Stimulated activated CD4-positive, alpha-beta T cell treated with anti-CD3 and anti-CD28 coated beads, Interleukin-1b, Interleukin-23, amount 100 ng/mL, for 4 hours (primary cell): ENCODE results near the gene PLCG1.

Source experiments
- DNase-seq, 2 donors: peaks; one replicate each; pipeline ENCODE4 v3.0.0-alpha.2; 2020; ENCODE audit warnings: low read depth in 2 of 2

Gene PLCG1

DNA sequence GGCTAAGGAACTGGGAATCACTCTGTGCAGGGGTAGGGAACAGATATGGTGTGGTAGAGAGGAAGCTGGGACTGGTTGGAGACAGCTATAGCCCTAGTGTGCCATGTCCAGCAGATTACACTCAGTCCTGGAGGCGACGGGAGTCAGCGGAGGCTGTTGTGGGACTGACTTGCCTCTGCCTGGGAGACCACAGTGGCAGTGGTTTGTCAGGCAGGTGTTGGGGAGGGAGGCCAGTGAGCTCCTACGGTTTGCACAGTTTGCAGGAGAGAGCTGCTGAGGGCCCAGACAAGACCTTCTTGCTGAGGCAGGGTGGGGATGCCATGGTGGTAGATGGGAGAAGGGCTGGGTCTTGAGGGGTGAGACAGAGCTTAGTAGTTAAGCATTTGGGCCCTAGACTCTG, 4.9 kb downstream of the PLCG1 start:
- no peak for DNase-seq

DNA sequence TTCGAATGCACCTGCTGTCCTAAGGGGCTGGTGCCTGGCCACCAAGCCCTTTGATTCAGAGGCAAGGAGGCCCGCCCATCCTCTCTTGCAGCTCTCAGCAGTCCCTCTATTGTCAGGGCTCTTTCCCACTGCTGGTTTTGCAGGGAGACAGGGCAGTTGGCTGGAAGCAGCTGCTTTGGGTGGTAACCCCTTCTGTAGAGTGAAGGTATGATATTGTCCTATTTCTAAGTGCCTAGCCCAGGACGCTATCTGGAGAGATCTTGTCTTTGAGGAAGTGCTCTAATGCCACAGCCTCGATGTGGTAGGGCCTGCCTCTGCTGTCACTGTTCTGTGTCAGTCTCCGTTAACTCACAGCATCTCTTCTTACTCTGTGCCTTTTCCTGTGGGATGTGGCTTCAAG, 5.6 kb downstream of the PLCG1 start:
- no peak for DNase-seq

DNA sequence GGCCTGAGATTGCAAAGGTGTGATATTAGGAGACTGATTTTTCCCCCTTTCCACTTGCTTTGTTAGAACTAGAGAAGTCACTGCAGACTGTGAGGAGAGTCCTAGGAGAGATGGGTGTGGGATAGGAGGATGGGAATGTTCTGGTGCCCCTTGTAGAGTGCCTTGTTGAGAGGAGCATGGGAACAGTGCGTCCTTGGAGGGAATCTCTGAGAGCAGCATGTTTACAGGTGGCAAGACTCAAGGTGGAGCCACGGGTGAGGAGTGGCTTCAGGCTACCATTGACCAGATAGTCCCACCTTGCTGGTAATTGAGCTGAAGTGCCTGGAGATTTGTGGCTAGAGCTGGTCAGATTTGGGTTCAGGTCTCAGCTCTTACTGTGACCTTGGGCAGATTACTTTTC, 6.0 kb downstream of the PLCG1 start:
- no peak for DNase-seq

DNA sequence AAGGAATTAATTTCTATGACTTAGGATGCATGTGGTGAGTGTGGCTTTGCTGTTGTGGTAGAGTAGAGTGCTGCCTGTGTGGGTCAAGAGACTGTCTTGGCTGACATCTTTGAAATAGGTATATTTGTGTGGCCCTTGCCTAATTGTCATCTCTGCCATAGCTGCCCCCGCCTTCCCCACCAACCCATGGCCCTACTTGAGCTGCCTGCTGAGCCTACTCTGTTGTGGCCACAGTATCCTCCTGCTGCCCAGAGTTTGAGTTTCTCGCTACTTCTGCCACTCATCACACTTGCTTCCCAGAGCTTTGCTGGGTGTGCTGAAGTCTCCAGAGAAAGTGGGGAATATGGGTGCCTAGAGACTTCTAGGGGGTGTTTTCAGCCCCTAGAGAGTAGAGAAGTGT, 8.0 kb downstream of the PLCG1 start:
- no peak for DNase-seq

DNA sequence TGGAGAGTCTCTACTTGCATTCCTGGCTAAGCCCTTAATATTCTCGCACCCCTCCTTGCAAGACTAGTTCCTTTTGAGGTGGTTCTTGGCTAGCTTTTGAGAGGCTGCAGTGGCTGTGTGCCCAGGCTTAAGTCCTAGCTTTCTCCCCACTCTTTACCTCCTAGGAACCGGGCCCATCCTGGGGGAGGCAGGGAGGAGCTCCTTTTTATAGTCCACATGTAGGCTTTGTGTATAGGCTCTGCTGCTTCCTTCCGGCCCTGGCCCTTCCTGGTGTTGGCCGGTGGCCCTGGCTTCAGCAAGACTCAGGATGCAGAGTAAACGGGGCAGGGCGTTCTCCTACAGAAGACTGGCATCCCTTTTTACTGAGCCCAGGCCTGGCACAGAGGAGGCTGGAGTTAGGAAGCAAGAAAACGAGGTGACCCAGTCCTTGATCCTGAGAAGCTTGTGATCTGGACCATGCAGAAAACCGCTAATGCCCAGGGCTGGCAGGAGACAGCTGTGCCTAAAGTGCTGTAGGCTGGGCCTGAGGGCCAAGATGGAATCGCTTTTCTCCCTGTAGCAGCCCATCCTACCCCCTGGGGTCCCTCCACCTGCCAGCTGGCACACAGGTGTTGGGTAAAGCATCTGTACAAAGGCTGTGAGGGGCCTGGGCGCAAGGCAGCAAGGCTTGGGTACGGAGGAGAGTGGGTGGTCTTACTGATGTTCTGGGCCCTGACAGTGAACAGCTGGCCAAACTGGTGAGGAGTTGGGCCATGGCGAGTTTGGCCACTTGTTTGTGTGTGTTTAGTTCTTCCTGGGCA, 8.7 kb downstream of the PLCG1 start:
- no peak for DNase-seq

DNA sequence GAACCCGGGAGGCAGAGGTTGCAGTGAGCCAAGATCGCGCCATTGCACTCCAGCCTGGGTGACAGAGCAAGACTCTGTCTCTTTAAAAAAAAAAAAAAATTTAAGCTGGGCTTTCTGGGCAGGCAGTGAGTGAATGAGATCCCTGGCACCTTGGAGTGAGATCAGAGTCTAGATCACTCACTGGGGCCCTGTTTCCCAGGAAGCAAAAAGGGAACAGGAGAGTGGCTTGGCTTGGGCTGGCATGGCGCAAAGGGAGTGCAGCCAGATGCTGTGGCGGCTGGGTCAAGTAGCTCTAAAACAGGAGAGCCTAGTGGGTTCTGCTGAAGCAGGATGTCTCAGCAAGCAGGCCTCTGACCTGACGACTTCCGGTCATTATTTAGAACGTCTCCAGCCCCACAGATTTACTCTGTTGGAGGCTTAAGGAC, 10.4 kb downstream of the PLCG1 start:
- no peak for DNase-seq

DNA sequence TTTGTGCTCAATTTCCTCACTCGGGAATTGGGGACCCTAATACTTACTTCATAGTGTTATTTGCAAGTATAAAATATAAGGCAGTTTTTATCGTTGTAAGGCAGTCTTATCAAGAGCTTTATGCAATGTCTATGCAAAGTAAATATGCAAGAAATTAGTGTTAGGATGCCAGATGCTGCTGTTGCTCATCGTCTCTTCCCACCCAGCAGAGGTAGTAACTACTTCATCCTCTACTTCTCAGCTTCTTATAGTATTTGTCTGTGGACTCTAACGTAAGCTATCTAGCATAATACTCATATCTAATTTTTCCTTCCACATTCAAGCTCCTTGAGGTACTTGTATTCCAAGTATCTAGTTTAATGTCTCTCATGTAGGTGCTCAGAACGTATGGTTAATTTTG, 11.6 kb downstream of the PLCG1 start:
- no peak for DNase-seq

DNA sequence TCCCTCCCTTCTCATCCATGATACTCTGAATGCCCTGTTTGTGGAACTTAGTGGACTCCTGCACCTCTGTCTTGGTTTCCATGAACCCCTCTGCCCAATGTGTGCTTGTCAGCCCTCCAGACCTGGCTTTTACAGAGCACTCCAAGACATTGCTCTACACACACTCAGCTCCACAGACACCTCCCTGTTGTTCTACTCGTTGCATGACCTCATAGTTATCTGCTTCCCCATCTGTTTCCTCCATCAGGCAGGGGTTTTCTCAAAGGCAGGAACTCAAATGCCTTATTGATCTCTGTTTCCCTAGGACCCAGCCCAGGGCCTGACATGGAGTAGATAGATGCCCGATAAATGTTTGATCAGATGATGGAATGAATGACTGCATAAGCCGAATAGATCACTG, 13.3 kb downstream of the PLCG1 start:
- DNase-seq: no peak

DNA sequence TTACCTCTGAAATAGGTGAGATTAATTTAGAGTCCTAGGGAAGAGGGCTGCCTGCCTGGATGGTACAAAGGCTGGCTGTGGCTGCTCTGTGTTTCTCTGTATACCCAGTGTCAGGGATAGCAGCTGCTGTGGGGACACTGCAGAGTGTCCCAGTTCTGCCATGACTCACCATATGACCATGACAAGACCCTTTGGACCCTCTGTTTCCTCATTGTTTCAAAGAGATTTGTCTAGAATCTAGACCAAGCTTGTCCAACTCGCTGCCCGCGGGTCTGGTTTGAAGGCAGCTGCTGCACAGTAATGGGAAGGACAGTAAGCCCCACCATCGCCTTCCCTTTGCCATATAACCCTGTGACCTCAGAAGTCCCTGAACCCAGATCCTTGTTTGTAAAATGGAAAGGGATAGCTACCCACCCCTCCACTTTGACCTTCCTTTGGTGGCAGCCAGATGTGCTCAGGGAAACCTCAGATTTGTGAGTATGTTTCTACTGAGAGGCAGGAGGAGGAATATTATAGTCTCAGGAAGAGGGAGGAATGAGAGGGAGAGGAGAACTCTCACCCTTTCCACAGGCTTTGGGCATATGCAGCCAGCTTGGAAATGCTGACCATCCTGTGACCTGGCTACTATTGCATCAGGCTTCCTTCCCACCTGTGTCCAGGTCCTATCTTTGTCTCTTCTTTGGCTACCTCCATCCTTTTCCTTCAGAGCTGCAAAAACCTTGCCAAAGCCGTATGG, 14.0 kb downstream of the PLCG1 start:
- DNase-seq: no peak

DNA sequence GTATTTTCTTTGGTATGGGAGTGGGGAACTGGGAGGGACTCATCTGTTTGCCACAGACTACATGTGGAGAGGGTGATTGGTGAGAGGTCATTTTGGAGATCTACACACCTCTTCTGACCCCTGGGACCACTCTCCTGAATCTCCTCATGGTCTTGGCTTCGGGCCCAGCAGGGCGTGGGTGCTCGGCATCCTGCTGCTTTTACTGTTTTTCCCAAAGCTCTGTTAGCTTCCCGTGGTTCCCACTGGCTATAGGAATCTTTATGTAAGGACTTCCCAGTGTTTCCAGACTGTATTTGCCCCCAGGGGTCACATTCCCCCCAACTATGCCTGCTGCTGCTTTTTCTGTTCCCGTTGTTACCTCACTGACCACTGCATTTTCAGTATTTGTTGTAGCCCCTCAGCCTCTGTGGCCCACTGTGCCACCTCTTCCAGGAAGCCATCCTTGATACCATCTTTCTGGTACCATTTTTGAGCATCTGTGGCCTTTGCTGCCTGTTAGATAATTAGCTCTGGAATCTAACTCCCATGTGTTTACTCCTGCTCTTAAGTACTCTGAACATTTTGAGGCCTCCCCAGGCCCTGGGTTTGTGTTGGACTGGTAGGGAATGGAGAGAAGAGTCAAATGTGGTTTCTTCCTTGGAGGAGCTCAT, 14.9 kb downstream of the PLCG1 start:
- DNase-seq: no peak

DNA sequence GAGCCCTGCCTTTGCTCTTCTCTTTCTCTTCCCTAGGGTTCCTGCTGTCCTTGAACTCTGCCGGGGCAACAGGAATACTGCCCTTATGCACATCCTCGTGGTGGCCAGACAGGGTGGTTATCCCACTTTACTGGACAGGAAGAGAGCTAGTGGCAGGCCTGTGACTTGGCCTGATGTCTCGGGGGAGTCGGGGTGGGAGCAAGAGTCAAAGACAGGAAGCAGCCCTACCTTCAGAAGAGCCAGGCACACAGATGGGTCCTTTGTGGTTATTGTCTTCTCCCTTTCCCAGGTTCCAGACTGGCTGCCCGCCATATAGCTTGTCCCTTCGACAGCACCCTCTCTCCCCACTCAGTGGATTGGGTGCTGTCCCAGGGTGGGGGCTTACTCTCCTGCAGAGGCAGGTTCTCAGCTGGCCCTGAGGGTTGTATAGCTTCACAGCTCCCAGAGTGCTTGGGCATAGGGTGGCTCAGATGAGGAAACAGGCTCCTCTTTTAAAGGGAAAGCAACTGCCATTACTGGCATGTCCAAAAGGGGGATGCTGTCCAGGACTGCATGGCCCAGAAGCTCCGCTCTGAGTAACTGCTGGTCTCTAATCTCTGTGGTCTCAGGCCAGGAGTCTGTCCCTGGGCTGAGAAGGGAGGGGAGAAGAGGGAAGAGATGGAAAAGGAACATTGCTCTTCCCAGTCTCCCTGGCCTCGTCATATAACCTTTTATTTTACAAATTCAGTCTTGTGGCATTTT, 17.3 kb downstream of the PLCG1 start:
- DNase-seq: no peak

DNA sequence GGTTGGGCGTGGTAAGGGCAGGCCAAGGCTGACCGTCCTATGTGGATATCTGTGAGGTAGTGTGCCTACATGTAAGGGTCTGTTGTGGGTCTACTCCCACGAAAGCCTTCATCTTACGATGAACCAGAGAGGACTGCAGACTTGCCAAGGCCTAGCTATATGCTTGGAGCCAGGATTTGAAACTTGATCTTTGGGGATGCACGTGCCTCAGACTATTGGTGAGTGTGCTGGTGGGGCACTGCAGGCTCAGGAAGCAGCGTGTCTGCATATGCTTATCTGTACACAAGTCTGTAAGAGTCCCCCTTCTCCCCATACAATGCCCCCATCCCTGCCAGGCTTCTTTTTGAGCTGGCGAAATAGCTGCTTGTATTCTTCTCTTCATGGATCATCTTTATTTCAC, 17.9 kb downstream of the PLCG1 start:
- DNase-seq: no peak

DNA sequence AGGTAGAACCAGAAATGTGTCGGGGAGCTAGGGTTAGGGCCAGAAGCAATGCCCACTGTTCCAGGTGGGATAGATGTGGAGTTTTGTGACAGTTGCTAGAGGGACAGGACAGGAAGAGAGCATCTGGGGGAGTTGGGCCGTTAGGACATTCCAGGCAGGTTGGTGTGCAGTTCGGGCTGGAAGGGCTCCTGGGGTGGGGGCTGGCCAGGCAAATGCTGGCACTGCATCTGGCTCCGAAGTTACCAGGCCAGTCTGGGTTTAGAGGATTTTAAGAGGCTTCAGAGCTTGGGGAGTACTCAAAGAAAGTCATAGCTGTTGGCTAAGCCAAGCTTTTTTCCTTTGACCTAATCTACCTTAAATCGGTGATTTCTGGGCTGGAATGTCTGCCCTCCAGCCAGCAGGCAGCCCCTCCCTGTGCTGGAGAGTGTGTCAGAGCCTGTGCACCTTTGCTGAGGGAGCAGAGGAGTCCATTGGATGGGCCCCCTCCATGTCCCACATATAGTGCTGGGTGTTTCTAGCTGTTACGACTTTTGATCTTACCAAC, 20.8 kb downstream of the PLCG1 start:
- DNase-seq: no peak

DNA sequence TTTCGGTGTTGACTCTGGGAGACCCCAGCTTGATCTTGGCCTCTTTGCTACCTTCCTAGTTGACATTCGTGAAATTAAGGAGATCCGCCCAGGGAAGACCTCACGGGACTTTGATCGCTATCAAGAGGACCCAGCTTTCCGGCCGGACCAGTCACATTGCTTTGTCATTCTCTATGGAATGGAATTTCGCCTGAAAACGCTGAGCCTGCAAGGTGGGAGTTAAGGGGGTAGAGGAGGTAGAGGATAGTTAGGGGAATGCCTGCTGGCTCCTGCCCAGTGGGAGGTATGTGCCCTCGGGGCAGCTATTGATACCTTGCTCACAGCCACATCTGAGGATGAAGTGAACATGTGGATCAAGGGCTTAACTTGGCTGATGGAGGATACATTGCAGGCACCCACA, 22.2 kb downstream of the PLCG1 start:
- no peak for DNase-seq

DNA sequence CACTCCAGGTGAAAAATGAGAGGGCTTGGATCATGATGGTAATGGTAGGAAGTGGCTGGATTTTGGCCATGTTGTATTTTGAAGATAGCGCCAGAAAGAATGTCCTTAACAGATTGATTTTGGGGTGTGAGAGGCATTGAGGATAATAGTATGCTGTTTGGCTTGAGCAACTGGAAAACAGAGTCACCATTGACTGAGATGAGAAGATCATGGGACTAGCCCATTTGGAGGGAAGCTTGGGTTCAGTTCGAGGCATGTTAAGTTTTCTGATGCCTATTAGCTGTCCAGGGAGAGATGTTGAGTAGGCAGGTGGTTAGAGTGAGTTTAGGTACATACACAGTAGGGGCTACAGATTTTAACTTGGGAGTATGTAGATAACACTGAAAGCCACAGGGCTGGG, 23.3 kb downstream of the PLCG1 start:
- no peak for DNase-seq

DNA sequence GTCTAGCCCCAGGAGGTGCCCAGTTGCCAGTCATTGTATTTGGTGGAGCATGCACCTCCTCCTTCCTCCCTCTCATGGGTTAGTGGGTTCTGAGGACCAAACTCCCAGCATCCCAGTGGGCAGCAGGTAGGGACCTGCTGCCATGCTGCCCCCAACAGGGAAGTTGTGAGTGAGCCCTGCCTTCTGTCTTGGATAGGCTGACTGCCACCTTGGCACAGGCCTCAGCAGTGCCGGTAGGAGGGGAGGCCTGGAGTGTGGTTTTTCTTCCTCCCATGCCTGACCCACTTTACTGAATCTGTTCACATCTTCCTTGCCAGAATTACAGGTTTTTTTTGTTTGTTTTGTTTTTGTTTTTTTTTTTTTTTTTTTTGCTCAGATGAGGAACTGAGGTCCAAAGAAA, 24.5 kb downstream of the PLCG1 start:
- DNase-seq: no peak

DNA sequence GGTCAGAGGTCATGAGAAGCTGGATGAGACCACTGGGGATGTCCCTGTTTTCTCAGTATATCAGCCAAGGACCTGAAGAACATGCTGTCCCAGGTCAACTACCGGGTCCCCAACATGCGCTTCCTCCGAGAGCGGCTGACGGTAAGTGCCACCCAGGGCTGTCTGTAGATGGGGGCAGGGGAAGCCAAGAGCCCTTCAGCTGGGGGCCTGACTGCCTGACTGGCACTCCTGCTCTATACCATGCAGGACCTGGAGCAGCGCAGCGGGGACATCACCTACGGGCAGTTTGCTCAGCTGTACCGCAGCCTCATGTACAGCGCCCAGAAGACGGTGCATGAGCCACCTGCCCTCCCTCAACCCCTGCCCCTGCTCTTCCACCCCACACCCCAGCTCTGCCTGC, 25.1 kb downstream of the PLCG1 start:
- DNase-seq: no peak

DNA sequence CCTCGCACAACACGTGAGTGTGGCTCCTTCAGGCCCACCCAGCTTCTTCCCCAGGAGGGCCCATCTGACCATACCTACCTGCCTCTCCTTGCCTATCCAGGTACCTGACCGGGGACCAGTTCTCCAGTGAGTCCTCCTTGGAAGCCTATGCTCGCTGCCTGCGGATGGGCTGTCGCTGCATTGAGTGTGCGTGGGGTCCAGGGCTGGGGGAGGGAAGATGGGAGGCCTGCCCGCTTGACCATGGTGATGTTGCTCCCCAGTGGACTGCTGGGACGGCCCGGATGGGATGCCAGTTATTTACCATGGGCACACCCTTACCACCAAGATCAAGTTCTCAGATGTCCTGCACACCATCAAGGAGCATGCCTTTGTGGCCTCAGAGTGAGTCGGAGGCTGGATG, 26.5 kb downstream of the PLCG1 start:
- DNase-seq: no peak

DNA sequence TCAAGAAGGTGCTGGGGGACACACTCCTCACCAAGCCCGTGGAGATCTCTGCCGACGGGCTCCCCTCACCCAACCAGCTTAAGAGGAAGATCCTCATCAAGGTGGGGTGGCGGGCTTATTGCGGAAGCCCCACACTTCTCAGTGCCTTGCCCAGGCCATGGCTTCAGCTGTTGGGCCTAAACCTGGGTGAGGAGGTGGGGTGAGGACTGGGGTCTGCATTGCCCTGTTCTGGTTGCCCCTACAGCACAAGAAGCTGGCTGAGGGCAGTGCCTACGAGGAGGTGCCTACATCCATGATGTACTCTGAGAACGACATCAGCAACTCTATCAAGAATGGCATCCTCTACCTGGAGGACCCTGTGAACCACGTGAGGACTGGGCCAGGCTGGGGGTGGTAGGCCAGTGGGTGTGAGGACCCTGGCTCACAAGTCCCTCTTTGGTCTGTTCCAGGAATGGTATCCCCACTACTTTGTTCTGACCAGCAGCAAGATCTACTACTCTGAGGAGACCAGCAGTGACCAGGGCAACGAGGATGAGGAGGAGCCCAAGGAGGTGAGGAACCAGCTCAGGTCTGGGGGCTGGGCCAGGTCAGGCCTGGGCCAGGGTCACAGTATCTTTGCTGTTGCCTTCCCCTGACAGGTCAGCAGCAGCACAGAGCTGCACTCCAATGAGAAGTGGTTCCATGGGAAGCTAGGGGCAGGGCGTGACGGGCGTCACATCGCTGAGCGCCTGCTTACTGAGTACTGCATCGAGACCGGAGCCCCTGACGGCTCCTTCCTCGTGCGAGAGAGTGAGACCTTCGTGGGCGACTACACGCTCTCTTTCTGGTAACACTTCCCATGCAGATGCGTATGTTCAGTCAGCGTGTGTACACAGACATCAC, 27.9 kb downstream of the PLCG1 start:
- DNase-seq: no peak

DNA sequence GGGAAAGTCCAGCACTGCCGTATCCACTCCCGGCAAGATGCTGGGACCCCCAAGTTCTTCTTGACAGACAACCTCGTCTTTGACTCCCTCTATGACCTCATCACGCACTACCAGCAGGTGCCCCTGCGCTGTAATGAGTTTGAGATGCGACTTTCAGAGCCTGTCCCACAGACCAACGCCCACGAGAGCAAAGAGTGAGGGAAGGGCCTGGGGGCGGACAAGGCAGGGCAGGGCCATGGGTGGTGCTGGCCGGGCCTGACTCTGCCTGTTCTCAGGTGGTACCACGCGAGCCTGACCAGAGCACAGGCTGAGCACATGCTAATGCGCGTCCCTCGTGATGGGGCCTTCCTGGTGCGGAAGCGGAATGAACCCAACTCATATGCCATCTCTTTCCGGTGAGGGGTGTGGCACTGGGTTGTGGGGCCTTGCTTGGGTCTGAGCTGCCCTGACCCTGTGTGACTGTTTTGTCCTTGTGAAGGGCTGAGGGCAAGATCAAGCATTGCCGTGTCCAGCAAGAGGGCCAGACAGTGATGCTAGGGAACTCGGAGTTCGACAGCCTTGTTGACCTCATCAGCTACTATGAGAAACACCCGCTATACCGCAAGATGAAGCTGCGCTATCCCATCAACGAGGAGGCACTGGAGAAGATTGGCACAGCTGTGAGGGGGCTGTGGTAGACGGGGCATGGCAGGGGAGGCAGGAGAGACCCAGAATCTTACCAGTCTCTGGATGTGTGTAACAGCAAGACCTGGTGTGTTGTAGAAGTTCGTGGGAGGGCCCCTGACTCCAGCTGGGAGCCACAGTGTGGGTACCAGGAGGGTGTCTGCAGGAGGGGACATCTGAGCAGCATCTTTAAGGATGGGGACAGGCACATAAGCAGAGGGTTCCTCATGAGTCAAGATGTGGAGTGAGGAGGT, 29.1 kb downstream of the PLCG1 start:
- no peak for DNase-seq
